ENCODE data around the gene HNRNPA3.
"Not testable (repeated sequence)": the region's sequence is repeated elsewhere in the genome, so short reads cannot be mapped to it uniquely, and the experiment has no call there.

The HNRNPA3 gene

GRCh38 chr2:177187631-177188312 lies 24.8 kb upstream of the HNRNPA3 start:
- no peak overlapping the region for H3K4me3 ChIP-seq (ENCODE audit: low read depth, low read length)
- peak; percentile 87 for DNase-seq (ENCODE audit: low read depth)

DNA sequence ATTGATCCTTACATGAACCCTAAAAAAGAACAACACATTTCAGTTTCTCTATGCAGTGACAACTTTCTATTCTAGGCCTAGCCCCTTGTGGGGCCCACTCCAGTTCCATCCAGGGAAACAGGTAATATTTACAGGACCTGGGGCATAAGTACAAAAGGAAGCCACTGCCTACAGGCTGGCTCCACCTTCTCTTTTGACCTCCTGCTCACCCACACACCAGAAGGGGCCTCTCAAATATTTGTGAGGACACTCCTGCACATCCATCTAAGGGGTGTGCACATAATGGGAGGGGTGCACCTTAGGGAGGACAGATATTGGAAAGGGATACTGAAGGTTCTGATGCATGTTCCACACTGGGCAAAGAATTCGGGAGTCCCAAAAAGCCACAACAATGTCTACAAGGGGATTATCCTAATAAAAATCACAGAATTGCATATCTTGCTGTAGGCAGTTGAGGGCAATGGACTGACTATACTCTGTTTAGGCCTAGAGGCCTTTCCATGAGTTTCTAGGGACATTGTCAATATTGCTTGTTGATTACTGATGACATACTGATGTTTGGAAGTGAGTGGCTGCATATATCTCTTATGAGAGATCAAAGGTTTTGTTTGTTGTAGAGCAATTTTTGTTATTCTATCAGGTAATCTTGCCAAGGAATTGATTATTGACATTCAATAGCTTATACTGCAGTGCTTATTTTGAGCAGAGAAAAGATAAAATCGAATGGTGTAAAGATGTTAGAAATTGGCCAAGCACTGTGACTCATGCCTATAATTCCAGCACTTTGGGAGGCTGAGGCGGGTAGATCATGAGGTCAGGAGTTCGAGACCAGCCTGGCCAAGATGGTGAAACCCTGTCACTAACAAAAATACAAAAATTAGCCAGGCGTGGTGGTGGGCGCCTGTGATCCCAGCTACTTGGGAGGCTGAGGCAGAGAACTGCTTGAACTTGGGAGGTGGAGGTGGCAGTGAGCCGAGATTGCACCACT lies 23.8 kb upstream of the HNRNPA3 start:
- H3K4me3 ChIP-seq (ENCODE audit: low read depth, low read length): no peak overlapping the region
- no peak for DNase-seq (ENCODE audit: low read depth)

DNA sequence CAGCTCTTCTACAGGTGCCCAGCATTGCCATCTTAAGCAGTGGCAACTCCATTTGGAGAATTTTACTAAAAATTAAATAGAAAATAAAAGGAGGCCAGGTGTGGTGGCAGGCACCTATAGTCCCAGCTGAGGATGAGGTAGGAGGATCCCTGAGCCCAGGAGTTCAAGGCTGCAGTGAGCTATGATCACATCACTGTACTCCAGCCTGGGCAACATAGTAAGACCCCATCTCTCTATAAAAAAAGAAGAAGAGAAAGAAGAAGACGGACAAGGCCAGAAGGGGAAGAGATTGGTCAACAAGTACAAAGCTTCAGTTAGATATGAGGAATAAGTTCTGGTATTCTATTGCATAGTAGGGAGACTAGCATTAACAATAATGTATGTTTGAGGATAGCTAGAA lies 21.7 kb upstream of the HNRNPA3 start:
- no peak for DNase-seq (ENCODE audit: low read depth)

GRCh38 chr2:177192788-177193187 lies 19.8 kb upstream of the HNRNPA3 start:
- DNase-seq (ENCODE audit: low read depth): no peak
- H3K4me3 ChIP-seq (ENCODE audit: low read depth, low read length): no peak overlapping the region

More for the DNA sequence above, 21.7 kb upstream of the HNRNPA3 start:
- no peak overlapping the region for H3K4me3 ChIP-seq (ENCODE audit: low read depth, low read length)

DNA sequence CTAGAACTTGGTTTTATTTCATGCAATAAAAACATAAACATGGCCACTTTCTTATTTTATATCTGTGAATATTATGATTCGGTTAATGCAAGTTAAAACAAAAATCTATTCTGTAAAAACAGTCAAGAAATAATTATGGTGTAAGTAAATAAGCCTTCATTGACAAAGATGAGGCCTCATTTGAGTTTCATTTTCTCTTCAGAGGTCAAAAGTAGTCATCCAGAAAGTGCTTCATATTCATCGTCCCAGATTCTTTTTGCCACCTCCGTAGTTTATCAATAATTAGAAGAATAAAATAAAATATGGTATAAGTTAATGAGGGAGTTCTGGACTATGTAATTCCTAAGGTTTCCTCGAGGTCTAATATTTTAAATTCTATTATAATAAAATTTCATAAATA lies 19.4 kb upstream of the HNRNPA3 start:
- H3K4me3 ChIP-seq (ENCODE audit: low read depth, low read length): no peak overlapping the region
- DNase-seq (ENCODE audit: low read depth): no peak

- no peak for DNase-seq (ENCODE audit: low read depth)
- no peak overlapping the region for H3K4me3 ChIP-seq (ENCODE audit: low read depth, low read length)
These were observed 17.4 kb upstream of the HNRNPA3 start for GRCh38 chr2:177195194-177195593.

DNA sequence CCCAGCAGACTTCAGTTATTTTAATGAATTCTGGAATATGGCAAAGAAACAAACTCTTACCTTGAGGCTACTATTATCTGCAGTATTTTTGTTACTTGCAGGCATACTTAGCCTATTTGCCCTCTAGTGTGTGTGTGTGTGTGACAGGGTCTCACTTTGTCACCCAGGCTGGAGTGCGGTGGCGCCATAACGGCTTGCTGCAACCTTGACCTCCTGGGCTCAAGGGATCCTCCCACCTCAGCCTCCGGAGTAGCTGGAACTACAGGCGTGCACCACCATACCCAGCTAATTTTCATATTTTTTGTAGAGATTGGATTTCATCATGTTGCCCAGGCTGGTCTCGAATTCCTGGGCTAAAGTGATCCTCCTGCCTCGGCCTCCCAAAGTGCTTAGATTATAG lies 12.2 kb upstream of the HNRNPA3 start:
- H3K4me3 ChIP-seq (ENCODE audit: low read depth, low read length); DNase-seq (ENCODE audit: low read depth): not testable (repeated sequence)

DNA sequence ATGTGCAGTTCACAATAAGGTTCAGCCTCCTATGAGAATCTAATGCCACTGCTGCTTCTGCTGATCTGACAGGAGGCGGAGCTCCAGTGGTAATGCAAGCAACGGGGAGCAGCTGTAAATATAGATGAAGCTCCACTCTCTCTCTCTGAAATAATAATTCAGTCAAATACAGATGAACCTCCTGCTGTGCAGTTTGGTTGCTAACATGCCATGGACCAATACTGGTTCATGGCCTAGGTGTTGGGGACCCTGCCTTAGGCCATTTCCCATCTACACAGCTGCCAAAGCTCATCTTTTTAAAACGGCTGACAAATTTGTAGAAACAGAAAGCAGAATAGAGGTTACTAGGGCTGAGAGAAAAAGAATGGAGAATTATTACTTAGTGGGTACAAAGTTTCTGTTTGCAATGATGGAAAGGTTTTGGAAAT lies 10.7 kb upstream of the HNRNPA3 start:
- no peak for DNase-seq (ENCODE audit: low read depth)
- H3K4me3 ChIP-seq (ENCODE audit: low read depth, low read length): no peak overlapping the region

GRCh38 chr2:177204417-177204816 lies 8.2 kb upstream of the HNRNPA3 start:
- no peak for DNase-seq (ENCODE audit: low read depth)
- no peak overlapping the region for H3K4me3 ChIP-seq (ENCODE audit: low read depth, low read length)

DNA sequence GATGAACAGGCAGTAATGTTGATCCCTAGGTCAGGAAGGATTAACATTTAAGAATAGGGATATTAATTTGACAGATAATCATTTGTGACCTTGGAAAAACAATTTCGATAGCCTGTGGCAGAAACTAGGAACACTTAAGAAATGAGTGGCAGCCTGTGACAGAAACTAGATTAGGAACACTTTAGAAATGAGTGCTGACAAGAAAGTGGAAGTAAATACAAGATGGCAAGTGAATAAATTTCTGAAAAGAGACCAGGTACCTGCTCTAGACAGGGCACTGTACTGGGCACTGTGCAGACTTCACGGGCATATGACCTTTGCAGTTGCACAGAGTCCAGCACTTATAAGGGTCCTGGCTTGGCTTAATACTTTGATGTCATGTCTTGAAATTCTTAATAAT lies 5.5 kb upstream of the HNRNPA3 start:
- no peak overlapping the region for H3K4me3 ChIP-seq (ENCODE audit: low read depth, low read length)
- DNase-seq (ENCODE audit: low read depth): no peak

DNA sequence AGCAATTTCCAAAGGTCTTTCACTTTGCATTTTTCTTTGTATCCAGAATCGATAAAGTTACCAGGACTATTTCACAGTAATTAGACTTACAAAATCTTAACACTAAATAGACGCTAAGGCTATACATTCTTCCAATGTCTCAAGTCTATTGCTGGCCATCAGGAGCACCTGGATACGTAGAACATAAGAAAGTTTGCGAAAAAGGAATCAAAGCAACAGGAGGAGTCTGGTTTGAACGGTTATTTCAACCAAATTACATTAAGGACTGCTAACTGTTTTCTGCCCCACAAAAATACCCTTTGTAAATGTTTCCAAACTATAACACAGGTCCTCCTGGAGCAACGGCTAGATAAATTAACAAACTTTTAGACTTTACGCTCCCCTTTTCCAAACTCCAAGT lies 1.4 kb upstream of the HNRNPA3 start:
- peak overlapping the region; percentile 71 for H3K4me3 ChIP-seq (ENCODE audit: low read depth, low read length)

DNA sequence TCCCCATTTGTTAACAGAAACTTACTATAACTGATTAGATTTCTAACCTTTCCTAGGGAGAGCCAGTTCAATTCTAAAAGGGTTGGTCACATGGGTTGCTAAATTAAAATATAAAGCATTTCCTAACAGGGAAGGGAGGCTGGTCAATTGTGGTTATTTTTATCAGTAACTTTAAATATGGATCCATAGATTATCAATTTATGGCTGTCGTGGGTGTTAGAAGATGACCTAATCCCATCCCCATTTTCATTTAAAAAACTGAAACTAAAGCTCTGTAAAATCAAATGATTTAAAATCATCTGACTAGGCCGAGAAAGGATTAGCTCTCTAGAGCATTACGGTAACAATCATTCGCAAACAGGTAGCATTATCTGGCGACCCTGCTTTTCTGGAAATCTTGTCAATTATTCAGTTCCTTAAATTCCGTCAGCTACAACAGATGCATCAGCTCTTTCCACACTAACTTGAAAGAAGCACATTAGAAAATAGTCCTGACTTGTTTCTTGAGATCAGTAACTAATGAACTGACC lies 953 bp upstream of the HNRNPA3 start:
- H3K4me3 ChIP-seq (ENCODE audit: low read depth, low read length): peak overlapping the region; percentile 71
- no peak for DNase-seq (ENCODE audit: low read depth)

More for the DNA sequence above, 1.4 kb upstream of the HNRNPA3 start:
- DNase-seq (ENCODE audit: low read depth): no peak

DNA sequence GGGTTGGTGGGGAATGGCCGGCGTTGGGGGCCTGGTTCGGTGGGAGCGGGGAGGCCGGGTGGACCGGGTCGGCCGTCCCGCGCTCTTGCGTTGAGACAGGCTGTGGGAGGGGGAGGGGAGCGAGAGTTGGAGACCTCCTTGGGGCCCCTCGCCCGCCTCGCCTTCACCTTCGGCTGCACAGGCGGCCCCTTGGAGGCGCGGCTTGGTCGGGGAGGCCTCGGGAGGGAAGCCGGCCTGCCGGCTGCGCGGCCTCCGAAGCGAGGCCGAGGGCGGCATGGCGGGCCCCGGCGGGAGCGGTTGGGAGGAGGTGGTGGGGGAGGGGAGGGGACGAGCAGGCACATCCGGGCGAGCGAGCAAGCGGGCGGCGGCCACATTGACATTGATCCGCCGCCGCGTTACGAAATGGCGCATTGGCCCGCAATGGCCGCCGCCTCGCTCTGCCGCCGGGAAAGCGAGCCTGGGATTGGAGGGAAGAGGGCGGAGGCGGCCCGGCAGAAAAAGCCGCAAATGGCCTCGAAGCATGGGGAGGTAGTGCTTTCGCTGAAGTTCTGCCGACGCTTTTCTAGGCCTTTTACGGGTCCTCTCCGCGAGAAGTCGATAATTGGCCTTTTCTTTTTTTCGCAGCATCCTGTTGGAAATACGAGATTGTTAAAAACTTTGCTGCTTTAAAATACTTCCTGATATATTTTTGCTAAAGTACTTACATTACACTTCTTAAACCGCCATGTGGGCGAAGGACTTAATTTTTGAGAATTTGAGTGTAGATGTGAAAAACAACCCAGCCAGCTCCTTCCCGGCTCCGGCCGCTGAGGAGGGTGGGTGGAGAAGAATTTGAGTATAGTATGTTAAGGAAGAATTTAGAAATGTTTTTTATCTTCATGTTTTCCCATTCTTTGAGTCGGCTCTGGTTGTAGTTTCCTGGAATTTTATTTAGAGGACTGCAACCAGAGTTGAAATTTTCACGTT lies 580 bp downstream of the HNRNPA3 start:
- peak overlapping the region; percentile 82 for H3K4me3 ChIP-seq (ENCODE audit: low read depth, low read length)
- peak; percentile 67 for DNase-seq (ENCODE audit: low read depth)

DNA sequence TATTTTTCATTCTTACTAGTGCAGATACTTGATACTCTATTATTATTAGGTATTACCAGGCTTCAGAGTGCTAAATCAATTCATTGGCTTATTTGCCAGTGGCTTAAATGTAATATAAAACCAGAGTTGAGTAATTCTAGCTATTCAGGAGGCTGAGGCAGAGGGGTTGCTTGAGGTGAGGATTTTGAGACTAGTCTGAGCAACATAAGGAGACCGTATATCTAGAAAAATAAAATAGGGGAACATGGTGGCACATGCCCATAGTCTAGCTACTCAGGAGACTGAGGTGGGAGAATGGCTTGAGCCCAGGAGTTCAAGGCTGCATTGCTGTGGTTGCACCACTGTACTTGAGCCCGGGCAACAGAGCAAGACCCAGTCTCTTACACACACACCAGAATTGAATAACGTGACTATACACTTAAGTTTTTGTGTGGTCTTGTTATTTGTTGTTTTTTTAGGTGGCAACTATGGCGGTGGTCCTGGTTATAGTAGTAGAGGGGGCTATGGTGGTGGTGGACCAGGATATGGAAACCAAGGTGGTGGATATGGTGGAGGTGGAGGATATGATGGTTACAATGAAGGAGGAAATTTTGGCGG lies 4.8 kb downstream of the HNRNPA3 start:
- DNase-seq (ENCODE audit: low read depth): no peak
- no peak overlapping the region for H3K4me3 ChIP-seq (ENCODE audit: low read depth, low read length)

GRCh38 chr2:177219787-177220186 lies 7.2 kb downstream of the HNRNPA3 start:
- H3K4me3 ChIP-seq (ENCODE audit: low read depth, low read length); DNase-seq (ENCODE audit: low read depth): not testable (repeated sequence)

DNA sequence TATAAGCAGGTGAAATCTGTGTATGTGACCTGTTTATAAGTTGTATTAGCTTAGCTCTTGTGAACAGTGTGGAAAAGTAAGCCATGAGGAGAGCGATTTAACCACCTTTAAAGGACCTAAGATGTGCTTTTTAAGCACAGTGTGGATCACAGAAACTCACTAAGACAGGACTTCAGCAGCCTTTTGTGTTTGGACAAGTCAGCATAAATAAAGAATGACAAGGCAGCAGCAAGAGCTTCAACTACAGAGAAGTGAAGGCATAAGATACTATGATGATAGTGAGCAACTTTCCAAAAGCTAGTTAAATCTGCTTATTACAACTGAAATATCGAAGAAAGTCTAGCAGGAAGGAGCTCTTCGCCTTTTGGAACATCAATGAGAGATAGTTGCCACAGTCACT lies 8.9 kb downstream of the HNRNPA3 start:
- H3K4me3 ChIP-seq (ENCODE audit: low read depth, low read length): no peak overlapping the region
- no peak for DNase-seq (ENCODE audit: low read depth)

DNA sequence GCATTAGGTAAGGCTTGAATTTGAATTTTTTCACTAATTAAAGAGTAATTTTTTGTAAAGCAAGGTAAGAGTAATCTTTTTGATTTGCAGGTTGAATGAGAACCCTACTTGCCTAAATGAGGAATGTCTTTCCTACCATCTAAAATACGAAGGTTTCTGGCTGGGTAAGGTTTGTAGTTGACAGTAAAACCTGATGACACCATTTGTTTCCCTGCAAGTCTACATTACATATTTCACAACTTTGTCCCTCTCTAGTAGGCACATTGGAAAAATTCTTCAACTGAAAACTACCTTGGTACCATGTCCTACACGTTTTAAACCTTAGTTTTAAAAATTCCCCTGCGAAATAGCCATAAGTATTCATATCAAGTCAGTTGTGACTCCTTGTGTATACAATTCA lies 9.4 kb downstream of the HNRNPA3 start:
- no peak for DNase-seq (ENCODE audit: low read depth)
- no peak overlapping the region for H3K4me3 ChIP-seq (ENCODE audit: low read depth, low read length)

- not testable (repeated sequence) for DNase-seq (ENCODE audit: low read depth)
These were observed 10.8 kb downstream of the HNRNPA3 start for GRCh38 chr2:177223436-177223835.

DNA sequence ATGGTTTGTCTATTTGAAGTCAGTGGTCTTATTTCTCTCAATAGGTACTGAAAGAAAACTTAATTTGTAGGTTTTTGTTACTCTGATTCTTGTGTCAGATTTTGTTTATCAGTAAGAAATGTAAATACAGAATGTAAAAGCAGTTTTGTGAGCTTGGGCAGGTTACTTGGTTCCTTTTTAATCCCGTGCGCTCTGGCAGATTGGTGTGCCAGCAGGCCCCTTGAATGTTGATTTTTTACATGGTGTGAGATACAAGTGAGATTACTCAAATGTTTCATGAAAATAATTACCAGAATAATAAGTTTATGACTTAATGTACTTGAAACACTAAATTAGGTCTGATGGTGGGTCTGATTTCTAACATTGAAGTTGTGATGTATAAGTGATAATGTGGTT lies 13.4 kb downstream of the HNRNPA3 start:
- no peak overlapping the region for H3K4me3 ChIP-seq (ENCODE audit: low read depth, low read length)
- no peak for DNase-seq (ENCODE audit: low read depth)

More at GRCh38 chr2:177223436-177223835, 10.8 kb downstream of the HNRNPA3 start:
- H3K4me3 ChIP-seq (ENCODE audit: low read depth, low read length): not testable (repeated sequence)
